Mesothelial cell of epicardium (in vitro differentiated cells): ENCODE results near the gene C16orf89. TPM values are rescaled to one million over a fixed set of nuclear protein-coding genes. Genes with fewer than 3 reads are reported as not detected.
A peak's percentile ranks its signal among the peaks of the same experiment; 100 is the strongest.
"Not testable (repeated sequence)": the region's sequence is repeated elsewhere in the genome, so short reads cannot be mapped to it uniquely, and the experiment has no call there.

Experiments used
- DNase-seq, 2 experiments: peaks; one replicate each; pipeline ENCODE4 v3.0.0; 2021; ENCODE audit warnings: low spot score in 2 of 2; ENCODE audit not compliant: unreplicated experiment in 2 of 2
- H3K27ac Mint-ChIP-seq: 2 replicates; pipeline ENCODE4 v1.8.0; 2021; ENCODE audit warnings: mixed read lengths
- H3K27me3 Mint-ChIP-seq: 2 replicates; pipeline ENCODE4 v1.8.0; 2021; ENCODE audit warnings: low read depth, mixed read lengths
- H3K36me3 Mint-ChIP-seq: 2 replicates; pipeline ENCODE4 v1.8.0; 2021; ENCODE audit warnings: mixed read lengths
- H3K4me1 Mint-ChIP-seq: 2 replicates; pipeline ENCODE4 v1.8.0; 2021; ENCODE audit warnings: mixed read lengths
- H3K4me3 Mint-ChIP-seq: 2 replicates; pipeline ENCODE4 v1.8.0; 2021; ENCODE audit warnings: mild to moderate bottlenecking, moderate library complexity, mixed read lengths
- H3K9me3 Mint-ChIP-seq: 2 replicates; pipeline ENCODE4 v1.8.0; 2021; ENCODE audit warnings: mixed read lengths
- total RNA-seq: library from RNA; stranded (reverse); gene quantifications from 3 replicates; pipeline ENCODE4 v1.2.1, GENCODE V29; 2021
- TF ChIP-seq, protein P1 (sequence below): fragments of 200-600 bp; sonication (generic); IDR thresholded peaks from one replicate; pipeline ENCODE4 v1.5.0; 2021; ENCODE audit warnings: antibody characterized with exemption; ENCODE audit not compliant: unreplicated experiment

Gene C16orf89, protein sequence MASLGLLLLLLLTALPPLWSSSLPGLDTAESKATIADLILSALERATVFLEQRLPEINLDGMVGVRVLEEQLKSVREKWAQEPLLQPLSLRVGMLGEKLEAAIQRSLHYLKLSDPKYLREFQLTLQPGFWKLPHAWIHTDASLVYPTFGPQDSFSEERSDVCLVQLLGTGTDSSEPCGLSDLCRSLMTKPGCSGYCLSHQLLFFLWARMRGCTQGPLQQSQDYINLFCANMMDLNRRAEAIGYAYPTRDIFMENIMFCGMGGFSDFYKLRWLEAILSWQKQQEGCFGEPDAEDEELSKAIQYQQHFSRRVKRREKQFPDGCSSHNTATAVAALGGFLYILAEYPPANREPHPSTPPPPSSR
- 0.20 to 0.87 TPM (median 0.55 TPM) in 3 replicates for total RNA-seq

DNA sequence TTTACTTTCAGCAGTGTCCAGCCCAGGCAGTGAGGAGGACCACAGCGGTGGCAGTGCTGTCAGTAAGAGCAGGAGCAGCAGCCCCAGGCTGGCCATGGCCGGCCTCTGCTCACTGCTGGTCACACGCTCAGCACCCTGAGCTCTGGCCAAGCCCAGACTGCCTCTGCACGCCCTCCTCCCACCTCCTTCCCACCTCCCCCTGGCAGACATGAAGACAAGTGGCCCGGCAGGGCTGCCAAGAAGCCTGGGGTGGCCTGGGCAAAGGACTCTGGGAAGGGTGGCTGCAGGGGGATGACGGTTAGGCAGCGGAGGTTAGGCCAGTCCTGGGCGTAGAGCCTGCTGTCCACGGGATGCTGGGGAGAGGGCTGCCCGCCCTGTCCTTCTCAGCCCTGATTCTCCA is at the start of gene C16orf89:
Gene C16orf89, minus strand, starts transcription at position 144 of the 400 bp plus-strand sequence. Its CDS starts 48 bp downstream, at position 96.
- TF ChIP-seq, protein P1, sequence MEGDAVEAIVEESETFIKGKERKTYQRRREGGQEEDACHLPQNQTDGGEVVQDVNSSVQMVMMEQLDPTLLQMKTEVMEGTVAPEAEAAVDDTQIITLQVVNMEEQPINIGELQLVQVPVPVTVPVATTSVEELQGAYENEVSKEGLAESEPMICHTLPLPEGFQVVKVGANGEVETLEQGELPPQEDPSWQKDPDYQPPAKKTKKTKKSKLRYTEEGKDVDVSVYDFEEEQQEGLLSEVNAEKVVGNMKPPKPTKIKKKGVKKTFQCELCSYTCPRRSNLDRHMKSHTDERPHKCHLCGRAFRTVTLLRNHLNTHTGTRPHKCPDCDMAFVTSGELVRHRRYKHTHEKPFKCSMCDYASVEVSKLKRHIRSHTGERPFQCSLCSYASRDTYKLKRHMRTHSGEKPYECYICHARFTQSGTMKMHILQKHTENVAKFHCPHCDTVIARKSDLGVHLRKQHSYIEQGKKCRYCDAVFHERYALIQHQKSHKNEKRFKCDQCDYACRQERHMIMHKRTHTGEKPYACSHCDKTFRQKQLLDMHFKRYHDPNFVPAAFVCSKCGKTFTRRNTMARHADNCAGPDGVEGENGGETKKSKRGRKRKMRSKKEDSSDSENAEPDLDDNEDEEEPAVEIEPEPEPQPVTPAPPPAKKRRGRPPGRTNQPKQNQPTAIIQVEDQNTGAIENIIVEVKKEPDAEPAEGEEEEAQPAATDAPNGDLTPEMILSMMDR = no peak
- Mint-ChIP-seq H3K36me3 (no peaks in the 10 kb centered on the region), H3K4me3 (no peak within 1 kb of the TSS), H3K27me3 (peaks cover 36% of the 10 kb centered on the region), H3K9me3 (no peaks in the 10 kb centered on the region), H3K4me1 (no peaks in the 10 kb centered on the region), H3K27ac (no peak within 1 kb of the TSS)
- no peak for DNase-seq

DNA sequence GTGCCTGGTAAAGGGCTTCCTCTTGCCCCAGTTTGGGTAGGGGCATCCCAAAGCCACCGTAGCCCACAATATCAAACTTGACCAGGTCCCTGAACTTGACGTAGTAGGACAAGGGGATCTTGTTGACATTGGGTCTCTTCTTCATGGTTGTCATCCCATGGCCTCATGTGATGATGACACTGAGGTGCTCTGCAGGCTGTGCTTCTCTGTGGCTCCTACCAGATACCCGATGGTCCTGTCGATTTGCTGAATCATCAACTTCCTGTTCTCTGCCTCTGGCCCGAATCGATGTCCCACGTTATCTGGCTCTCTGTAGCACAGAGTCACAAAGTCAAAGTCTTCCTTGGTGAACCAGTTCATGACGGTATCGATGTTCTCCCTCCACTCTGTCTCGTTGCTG is 45.2 kb upstream of the C16orf89 start:
- H3K9me3 Mint-ChIP-seq, H3K4me3 Mint-ChIP-seq, DNase-seq, H3K36me3 Mint-ChIP-seq, H3K4me1 Mint-ChIP-seq, H3K27ac Mint-ChIP-seq: not testable (repeated sequence)
- H3K27me3 Mint-ChIP-seq = peaks cover 26% of the 10 kb centered on the region

DNA sequence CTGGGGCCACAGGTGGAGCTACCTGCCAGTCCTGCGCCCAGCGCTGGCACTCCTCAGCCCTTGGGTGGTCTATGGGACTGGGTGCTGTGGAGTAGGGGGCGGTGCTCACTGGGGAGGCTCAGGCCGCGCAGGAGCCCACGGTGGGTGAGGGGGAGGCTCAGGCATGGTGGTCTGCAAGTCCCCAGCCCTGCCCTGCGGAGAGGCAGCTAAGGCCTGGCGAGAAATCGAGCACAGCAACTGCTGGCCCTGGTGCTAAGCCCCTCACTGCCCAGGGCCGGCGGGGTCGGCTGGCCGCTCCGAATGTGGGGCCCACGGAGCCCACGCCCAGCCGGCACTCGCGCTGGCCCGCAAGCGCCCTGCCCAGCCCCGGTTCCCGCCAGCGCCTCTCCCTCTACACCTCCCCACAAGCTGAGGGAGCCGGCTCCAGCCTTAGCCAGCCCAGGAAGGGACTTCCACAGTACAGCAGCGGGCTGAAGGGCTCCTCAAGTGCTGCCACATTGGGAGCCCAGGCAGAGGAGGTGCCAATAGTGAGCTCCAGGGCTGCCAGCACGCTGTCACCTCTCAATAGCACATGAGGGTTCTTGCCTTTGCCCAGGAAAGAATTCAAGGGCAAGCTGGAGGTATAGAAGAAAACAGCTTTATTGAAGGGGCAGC is 42.9 kb upstream of the C16orf89 start:
- H3K27ac Mint-ChIP-seq = no peak overlapping the region
- peaks cover 14% of the 10 kb centered on the region for H3K27me3 Mint-ChIP-seq
- no peaks in the 10 kb centered on the region for H3K4me1 Mint-ChIP-seq
- H3K9me3 Mint-ChIP-seq = no peaks in the 10 kb centered on the region
- TF ChIP-seq, protein P1 = no peak
- no peaks in the 10 kb centered on the region for H3K36me3 Mint-ChIP-seq
- H3K4me3 Mint-ChIP-seq = no peak overlapping the region
- DNase-seq = no peak

DNA sequence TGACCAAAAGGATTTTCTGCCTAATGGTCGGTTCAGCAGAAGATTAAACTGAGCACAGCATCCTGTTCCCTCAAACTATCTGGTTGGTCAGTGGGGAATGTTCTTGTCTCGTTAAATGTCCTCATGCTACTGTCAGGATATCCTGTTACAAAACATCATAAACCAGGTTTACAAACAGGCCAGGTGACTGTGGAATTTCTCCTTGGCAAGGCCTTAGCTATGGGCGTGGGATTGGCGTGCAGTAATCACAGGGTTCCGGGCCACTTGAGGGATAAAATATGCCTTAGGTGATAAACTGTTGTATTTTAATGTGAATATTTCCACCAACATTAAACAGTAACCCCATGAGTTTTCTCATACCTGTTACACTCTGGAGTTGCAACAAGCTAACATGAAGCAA is 39.3 kb upstream of the C16orf89 start:
- H3K9me3 Mint-ChIP-seq, DNase-seq: not testable (repeated sequence)

DNA sequence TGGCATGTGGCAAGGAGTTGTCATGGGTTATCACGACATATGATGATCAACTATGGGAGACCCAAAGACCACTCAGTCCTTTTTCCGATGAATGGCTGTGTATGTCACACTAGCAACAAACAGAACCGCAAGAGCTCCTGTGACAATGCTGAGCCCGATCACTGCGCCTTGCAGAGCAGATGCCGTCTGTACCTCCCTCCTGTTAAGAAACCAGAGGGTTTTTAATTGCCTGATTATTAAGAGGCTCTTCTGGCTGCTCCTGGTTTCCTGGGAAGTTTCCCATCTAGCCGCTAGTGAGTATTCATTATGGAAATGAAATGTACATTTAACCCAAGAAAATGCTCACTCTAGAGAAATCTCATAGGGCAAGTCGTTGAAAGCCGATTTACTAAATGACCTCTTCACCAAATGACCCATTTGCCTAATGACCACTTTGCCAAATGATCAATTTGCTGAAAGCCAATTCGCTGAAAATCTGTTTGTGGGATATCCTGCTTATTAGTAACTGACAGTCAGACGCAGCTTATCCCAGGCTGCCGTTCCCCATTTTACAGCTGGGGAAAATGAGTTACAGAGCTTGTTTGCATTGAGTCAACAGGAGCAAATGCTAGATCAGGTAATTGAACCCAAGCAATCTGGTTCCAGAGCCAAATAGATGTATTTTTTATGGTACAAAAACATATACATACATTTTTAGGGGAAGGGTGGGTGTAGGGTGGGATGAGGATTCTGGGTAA is 37.7 kb upstream of the C16orf89 start:
- not testable (repeated sequence) for DNase-seq, H3K36me3 Mint-ChIP-seq, H3K9me3 Mint-ChIP-seq, H3K27ac Mint-ChIP-seq, H3K27me3 Mint-ChIP-seq, H3K4me3 Mint-ChIP-seq
- H3K4me1 Mint-ChIP-seq = peaks cover 10% of the 10 kb centered on the region

More for the DNA sequence above, 39.3 kb upstream of the C16orf89 start:
- H3K36me3 Mint-ChIP-seq, H3K27ac Mint-ChIP-seq, H3K4me1 Mint-ChIP-seq, H3K4me3 Mint-ChIP-seq, H3K27me3 Mint-ChIP-seq: not testable (repeated sequence)

DNA sequence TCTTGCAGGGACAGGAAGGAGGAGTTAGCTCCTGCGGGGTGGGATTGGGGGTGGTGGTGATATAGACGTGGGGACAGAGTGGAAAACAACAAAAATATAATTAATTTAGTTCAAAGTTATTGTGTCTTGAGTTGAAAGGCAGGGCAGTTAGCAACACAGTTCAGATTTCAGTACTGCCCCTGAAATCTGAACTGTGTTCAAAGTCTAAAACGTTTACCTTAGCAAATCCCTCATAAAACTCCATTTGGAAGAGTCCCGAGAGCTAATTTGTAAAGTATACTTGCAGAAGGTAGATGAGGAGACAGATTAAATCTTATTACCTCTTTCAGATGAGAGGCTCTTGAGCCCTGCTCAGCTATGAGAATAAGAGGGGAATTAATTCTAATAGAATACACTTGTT is 33.4 kb upstream of the C16orf89 start:
- peak overlapping the region; percentile 83 for H3K4me3 Mint-ChIP-seq
- not testable (repeated sequence) for H3K9me3 Mint-ChIP-seq, H3K27me3 Mint-ChIP-seq, DNase-seq, H3K36me3 Mint-ChIP-seq
- peaks cover 17% of the 10 kb centered on the region for H3K4me1 Mint-ChIP-seq
- H3K27ac Mint-ChIP-seq = peak overlapping the region; percentile 92

DNA sequence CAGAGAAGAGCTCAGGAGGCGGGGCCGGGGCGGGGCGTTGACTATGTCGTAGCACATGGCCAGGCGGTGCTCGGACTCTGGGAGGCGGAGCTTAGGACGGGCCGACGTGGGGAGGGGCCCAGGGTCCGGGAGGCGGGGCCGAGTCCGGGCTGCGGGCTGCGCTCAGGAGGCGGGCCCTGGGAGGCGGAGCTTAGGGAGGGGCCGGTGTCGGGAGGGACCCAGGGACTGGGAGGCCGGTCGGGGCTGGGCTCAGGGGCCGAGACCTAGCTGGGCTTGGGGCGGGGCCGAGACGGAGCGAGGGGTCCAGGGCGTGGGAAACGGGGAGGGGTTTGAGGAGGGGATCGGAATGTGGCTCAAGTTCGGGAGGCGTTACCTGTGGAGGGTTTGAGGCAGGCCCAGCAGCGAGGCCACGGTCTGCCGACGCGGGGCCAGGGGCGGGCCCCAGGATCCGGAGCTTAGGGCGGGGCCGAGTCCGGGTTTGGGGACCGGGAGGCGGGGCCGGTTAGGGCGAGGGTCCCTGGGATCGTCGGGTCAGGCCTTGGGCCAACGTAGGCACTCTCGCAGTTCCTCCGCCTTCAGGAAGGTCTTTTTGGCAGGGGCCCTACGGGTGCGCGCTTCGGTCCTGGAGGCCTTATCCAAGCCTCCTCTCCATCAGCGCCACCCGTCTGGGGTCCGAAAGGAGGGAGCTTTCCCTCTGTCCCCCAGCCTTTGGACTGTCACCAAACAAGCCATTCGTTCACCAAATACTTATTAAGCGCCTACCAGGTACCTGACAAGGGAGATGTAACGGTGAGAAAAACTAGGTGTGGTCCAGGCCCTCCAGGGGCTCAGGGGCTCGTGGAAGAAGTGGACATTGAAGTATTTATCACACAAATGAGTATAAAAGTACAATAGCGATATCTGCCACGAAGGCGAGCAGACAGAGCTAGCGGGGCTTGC is 32.7 kb upstream of the C16orf89 start:
- peaks cover 17% of the 10 kb centered on the region for H3K4me1 Mint-ChIP-seq
- peak overlapping the region; percentile 92 for H3K27ac Mint-ChIP-seq
- not testable (repeated sequence) for H3K27me3 Mint-ChIP-seq, H3K9me3 Mint-ChIP-seq, H3K36me3 Mint-ChIP-seq
- DNase-seq = peak; percentile 53 to 74
- peak overlapping the region; percentile 83 for H3K4me3 Mint-ChIP-seq

DNA sequence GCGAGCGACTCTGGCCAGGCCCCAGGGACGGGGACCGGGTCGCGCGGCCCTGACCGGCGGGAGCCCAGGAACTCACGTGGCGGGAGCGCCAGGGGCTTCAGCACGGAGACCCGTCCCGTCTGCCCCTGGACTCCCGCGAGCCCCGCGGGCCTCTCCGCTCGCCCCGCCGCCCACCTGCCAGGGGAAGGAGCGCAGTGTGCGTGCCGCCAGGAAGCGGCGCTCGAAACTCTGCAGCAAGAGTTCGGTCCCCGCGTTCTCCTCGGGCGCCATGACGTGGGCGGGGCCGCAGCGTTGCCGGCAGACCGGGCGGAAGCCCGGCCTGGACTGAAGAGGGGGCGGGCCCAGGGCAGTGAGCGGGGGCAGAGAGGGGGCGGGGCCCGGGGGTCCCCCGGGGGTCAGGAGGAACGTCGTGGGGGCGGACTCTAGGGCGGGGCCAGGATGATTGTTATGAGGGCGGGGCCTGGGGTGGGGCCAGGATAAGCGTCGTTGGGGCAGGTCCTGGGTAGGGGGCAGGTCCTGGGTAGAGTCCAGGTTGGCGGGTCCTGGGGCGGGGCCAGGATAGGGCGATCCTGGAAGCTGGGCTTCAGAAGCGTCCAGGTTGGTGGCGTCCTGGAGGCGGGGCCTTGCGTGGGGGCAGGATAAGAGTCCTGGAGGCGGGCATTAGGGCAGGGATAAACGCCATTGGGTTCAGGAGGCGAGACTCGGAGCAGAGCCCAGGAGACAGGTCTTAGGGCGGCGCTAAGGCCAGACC is 31.9 kb upstream of the C16orf89 start, which contains the start of gene EEF2KMT:
Gene EEF2KMT, minus strand, starts transcription at position 326 of the 751 bp plus-strand sequence. Its CDS starts 56 bp downstream, at position 270.
- Mint-ChIP-seq H3K4me3 (peak within 1 kb of the TSS; percentile 83), H3K4me1 (peaks cover 17% of the 10 kb centered on the region), H3K27ac (peak within 1 kb of the TSS; percentile 92)
- not testable (repeated sequence) for H3K9me3 Mint-ChIP-seq, H3K27me3 Mint-ChIP-seq, H3K36me3 Mint-ChIP-seq
- DNase-seq = peak; percentile 95 to 97

DNA sequence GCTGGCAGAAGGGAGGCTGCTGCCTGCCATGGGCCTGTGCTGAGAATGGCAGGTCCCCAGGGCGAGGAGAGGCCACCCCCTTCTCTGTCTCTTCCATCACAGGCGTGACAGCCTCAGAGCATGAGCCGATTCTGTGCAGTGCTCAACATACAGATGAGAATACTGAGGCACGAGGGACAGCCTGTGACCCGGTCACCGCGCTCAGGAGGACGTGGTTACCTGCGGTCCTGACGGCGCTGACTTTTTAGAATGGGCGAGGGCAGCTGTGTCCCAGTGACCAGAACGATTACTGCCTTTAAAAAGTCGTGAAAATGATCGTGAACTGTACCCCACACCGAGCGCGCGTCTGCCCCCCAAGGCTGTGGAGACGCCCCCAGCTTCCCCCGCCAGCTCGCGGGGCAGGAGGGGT is 31.3 kb upstream of the C16orf89 start:
- peak overlapping the region; percentile 85 for H3K27ac Mint-ChIP-seq
- H3K36me3 Mint-ChIP-seq, H3K9me3 Mint-ChIP-seq, H3K27me3 Mint-ChIP-seq: not testable (repeated sequence)
- H3K4me3 Mint-ChIP-seq = peak overlapping the region; percentile 83
- peak in 1 of 2 experiments; percentile 47 for DNase-seq
- peaks cover 17% of the 10 kb centered on the region for H3K4me1 Mint-ChIP-seq

DNA sequence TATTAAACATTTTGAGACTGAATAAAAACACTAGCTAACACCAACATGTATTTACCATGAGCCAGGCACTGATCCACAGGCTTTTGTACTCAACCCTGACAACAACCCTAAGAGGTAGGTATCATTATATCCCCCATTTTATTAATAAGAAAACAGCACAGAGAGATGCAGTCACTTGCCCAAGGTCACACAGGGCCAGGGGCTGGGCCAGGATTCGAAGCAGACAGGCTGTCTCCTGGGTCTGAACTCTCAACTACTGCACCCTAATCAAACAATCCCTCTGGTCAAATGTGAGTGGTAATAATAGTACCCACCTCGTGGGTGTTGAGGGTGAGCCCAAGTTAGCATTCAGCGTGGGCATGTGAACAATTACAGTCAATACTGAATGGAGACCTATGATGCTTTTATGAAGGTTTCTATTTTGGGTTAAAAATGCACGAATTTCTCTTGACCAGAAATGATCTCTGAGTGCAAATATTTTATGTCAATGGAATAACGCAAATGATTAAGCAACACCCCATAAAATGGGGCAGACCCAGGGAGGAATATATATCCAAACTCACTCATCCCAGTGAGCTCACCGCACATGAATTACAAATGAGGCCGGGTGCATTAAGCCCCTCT is 30.8 kb upstream of the C16orf89 start:
- Mint-ChIP-seq H3K4me1 (peaks cover 17% of the 10 kb centered on the region), H3K4me3 (peak overlapping the region; percentile 83), H3K27ac (peak overlapping the region; percentile 85)
- not testable (repeated sequence) for DNase-seq, H3K9me3 Mint-ChIP-seq, H3K27me3 Mint-ChIP-seq, H3K36me3 Mint-ChIP-seq
